GM12891 (cell line): ENCODE measurements around the gene SLC2A11.

Experiments used
- DNase-seq: peaks from one replicate; pipeline ENCODE4 v3.0.0; 2011; ENCODE audit warnings: low spot score; ENCODE audit not compliant: insufficient read length
- FAIRE-seq: peaks from 2 replicates; lab custom pipeline; 2011; peaks lifted over from hg19 to GRCh38; lab: Jason Lieb, UNC
- PAX5 ChIP-seq: IDR thresholded peaks from 2 replicates; pipeline ENCODE4 v1.6.1; 2011; ENCODE audit warnings: low read length, moderate library complexity, mild to moderate bottlenecking; ENCODE audit not compliant: insufficient read depth, severe bottlenecking
- POLR2A ChIP-seq: IDR thresholded peaks from 2 replicates; pipeline ENCODE4 v1.6.1; 2011; ENCODE audit warnings: low read depth, low read length, control low read depth
- POLR2AphosphoS5 ChIP-seq: IDR thresholded peaks from 2 replicates; pipeline ENCODE4 v1.6.1; 2011; ENCODE audit warnings: low read depth, low read length, control low read depth
- POU2F2 ChIP-seq: IDR thresholded peaks from 2 replicates; pipeline ENCODE4 v1.6.1; 2011; ENCODE audit warnings: low read depth, mild to moderate bottlenecking, control low read depth, low read length, moderate library complexity
- SPI1 ChIP-seq: IDR thresholded peaks from 2 replicates; pipeline ENCODE4 v1.6.1; 2011; ENCODE audit warnings: low read depth, low read length, control low read depth
- TAF1 ChIP-seq: IDR thresholded peaks from 2 replicates; pipeline ENCODE4 v1.6.1; 2011; ENCODE audit warnings: low read depth, low read length, control low read depth

SLC2A11 gene

DNA sequence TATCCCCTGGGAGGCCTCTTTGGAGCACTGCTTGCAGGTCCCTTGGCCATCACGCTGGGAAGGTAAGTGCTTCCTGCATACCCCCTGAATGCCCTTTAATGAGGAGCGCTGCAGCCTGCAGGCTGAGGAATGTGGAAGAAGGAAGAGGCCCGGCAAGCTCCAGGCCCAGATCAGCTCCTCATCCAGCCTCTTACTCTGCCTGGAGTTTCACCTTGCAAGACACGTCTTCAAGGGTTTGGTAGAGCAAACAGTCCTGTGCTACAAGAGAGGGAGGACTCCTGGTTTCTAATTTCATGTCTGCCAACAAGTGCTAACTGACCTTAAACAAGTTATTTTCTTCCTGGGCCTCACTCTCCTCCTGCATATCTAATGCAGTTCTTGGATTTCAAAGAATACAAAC, 10.9 kb downstream of the SLC2A11 start:
- TF ChIP-seq POU2F2: no peak
- no peak for TF ChIP-seq SPI1
- TF ChIP-seq PAX5: no peak
- TF ChIP-seq POLR2AphosphoS5: no peak
- no peak for DNase-seq
- FAIRE-seq: no peak

DNA sequence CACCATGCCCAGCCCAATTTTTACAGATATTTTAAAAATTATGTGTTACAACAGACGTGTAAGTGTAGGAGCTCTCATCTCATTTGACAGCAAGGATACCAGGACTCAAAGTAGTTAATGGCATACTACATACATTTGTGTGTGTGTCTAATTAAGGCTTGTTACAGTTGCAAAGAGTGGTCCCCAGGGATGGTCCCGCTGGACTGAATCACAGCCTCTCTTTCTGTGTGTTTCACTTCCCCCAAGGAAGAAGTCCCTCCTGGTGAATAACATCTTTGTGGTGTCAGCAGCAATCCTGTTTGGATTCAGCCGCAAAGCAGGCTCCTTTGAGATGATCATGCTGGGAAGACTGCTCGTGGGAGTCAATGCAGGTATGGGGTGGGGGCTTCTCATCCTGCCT, 17.2 kb downstream of the SLC2A11 start:
- TF ChIP-seq SPI1: 0 out of 2 replicates have a peak, but pooled peaks have one; percentile 5
- no peak for TF ChIP-seq POLR2AphosphoS5
- TF ChIP-seq PAX5: no peak
- TF ChIP-seq POU2F2: no peak
- DNase-seq (no peak), FAIRE-seq (no peak)

DNA sequence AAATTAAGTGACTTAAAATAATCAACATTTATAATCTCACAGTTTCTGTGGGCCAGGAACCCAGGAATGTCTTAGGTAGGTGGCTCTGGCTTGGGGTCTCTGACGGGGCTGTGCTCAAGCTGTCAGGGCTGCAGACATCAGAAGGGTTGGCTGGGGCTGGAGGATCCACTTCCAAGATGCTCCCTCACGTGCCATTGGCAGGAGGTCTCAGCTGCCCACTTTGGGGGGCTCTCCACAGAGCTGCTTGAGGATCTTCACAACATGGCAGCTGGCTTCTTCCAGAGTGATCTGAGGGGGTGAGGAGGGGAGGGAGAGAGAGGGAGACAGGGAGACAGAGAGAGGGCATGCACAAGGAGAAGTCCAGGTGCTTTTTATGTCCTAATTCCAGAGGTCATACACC, 18.1 kb downstream of the SLC2A11 start:
- no peak for FAIRE-seq
- no peak for TF ChIP-seq SPI1
- no peak for DNase-seq

DNA sequence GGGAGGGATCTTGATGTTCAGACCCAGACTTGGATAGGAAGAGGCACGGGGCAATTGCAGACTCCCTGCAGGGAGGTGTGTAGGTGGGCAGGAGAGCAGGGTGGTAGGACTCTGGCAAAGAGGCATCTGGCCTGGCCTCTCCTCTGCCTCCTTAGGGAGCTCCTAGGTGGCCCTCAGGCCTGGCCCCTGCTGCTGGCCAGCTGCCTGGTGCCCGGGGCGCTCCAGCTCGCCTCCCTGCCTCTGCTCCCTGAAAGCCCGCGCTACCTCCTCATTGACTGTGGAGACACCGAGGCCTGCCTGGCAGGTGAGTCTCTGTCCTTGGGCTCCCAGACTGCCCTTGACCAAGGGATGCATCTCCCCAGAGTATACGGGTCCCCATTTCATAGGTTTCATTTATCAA, 19.9 kb downstream of the SLC2A11 start:
- DNase-seq (no peak), FAIRE-seq (no peak)
- no peak for TF ChIP-seq POLR2A
- no peak for TF ChIP-seq POU2F2
- TF ChIP-seq TAF1: no peak
- no peak for TF ChIP-seq PAX5
- no peak for TF ChIP-seq POLR2AphosphoS5
- TF ChIP-seq SPI1: no peak

DNA sequence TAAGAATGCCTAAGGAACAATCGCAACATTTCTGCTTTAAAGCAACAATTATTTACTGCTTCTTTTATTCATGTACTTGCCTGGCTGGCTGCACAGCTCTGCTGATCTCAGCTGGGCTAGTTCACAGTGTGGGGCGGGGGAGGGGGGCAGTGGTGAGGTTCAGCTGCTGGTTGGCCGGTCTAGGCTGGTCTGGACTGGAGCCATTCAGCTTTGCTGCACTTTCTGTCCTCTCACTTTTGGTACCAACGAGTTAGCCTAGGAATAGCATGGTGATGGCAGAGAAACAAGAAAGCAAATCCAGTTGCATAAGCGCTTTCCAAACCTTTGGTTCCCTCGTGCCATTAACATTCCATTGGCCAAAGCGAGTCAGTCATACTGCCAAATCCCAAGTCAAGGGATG, 20.5 kb downstream of the SLC2A11 start:
- DNase-seq: no peak
- no peak for FAIRE-seq
- TF ChIP-seq POLR2AphosphoS5: no peak
- no peak for TF ChIP-seq POU2F2

DNA sequence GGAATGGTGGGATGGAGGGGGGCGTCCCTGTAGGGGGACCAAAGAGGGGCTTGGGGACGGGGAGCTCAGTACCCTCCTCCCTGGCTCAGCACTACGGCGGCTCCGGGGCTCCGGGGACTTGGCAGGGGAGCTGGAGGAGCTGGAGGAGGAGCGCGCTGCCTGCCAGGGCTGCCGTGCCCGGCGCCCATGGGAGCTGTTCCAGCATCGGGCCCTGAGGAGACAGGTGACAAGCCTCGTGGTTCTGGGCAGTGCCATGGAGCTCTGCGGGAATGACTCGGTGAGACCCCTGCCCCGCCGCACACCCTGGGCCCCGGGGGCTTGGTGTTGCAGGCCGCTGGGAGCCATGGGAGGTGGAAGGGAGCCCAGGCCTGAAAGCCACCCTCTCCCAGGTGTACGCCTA, 24.7 kb downstream of the SLC2A11 start:
- TF ChIP-seq POU2F2: no peak
- TF ChIP-seq TAF1: no peak
- TF ChIP-seq SPI1: no peak
- no peak for TF ChIP-seq PAX5
- no peak for TF ChIP-seq POLR2A
- DNase-seq (no peak), FAIRE-seq (no peak)

DNA sequence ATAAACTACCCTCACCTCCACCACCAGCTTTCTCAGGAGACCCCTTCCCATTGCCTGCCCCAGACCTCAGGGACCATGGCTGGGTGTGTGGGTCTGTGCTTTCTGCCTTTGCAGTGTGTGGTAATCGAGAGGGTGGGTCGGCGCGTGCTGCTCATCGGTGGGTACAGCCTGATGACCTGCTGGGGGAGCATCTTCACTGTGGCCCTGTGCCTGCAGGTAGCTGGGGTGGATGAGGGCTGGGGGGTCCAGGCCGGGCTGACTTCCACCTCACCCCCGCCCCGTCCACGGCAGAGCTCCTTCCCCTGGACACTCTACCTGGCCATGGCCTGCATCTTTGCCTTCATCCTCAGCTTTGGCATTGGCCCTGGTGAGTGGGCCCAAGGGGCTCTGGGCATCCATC, 26.0 kb downstream of the SLC2A11 start:
- TF ChIP-seq POLR2A (no peak), PAX5 (no peak)
- FAIRE-seq: no peak
- DNase-seq: no peak

- no peak for DNase-seq
- no peak for FAIRE-seq
- TF ChIP-seq TAF1: no peak
- no peak for TF ChIP-seq POLR2A
- no peak for TF ChIP-seq POLR2AphosphoS5
- TF ChIP-seq POU2F2: no peak
- no peak for TF ChIP-seq SPI1
- no peak for TF ChIP-seq PAX5
Measured at GRCh38 chr22:23884140-23884539, 26.5 kb downstream of the SLC2A11 start.

GRCh38 chr22:23888615-23889401, 31.1 kb downstream of the SLC2A11 start:
- DNase-seq: no peak
- TF ChIP-seq POU2F2 (no peak), TAF1 (no peak), PAX5 (no peak), SPI1 (no peak), POLR2AphosphoS5 (no peak), POLR2A (no peak)
- FAIRE-seq: no peak

DNA sequence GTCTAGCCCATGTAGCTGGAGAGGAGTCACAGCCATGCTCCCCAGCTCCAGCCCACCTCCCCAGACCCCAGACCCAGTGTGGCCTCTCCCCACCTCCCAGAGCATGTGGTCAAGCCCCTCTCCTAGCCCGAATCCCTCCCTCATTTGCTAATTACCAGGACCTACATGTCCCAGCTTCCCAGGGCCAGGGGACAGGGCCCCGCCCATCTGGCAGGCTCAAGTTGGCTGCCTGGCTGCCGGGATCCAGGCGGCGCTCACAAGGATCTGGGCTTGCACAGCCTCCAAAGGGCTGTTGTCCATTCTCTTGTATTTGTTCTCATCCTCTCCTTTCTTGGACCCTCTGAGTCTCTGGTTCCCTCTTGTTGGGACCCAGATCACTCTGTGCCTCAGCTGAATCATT, 31.9 kb downstream of the SLC2A11 start:
- FAIRE-seq (no peak), DNase-seq (no peak)
- no peak for TF ChIP-seq TAF1
- TF ChIP-seq SPI1: no peak
- TF ChIP-seq POLR2AphosphoS5: no peak
- TF ChIP-seq PAX5: no peak
- TF ChIP-seq POU2F2: no peak
- TF ChIP-seq POLR2A: no peak

DNA sequence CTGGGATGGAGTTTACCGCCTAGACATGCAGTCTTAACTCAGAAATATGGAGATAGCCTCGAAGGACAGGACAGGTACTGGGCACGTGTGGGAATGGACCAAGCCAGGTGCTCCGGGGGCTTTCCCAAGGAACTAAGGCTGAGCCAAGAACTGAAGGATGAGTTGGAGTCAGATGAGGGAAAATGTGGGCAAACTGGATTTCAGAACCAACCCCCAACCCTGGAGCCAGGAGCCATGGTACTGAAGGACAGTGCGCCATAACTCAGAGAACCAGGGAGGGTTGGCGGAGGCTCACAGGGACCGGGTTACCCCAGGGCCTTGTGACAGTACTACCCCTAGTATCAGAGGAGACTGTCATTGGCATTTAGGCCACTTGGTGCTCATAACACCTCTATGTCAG, 34.1 kb downstream of the SLC2A11 start:
- TF ChIP-seq SPI1 (no peak), POLR2AphosphoS5 (no peak), POLR2A (no peak), PAX5 (no peak), POU2F2 (no peak), TAF1 (no peak)
- DNase-seq (no peak), FAIRE-seq (no peak)
